Adipose tissue (tissue), 3 donors: ENCODE results near the gene STAT2. TPM values are rescaled to one million over a fixed set of nuclear protein-coding genes. Genes with fewer than 3 reads are reported as not detected.
"Not testable (repeated sequence)": the region's sequence is repeated elsewhere in the genome, so short reads cannot be mapped to it uniquely, and the experiment has no call there.

Experiments
- H3K27ac ChIP-seq: one replicate; pipeline ENCODE4 v1.5.1; 2013; ENCODE audit warnings: low read depth, low read length
- WGBS, 3 donors: extraction: QIAGEN DNeasy Blood & Tissue Kit; methylation state at CpG; one replicate each; pipeline ENCODE4 v1.1.7; 2013; 5-methylcytosine and 5-hydroxymethylcytosine counted together
- polyA plus RNA-seq, 3 donors: library from polyadenylated mRNA; stranded (reverse); fragments of 200-250 nt; gene quantifications; one replicate each; pipeline ENCODE4 v1.2.3, GENCODE V29; 2013
- donor health status: healthy with polysubstance abuse.
- donor health status: Bipolar disorder and iron deficiency.
- donor health status: healthy.

The STAT2 gene
- polyA plus RNA-seq, 3 donors: 32.5 to 58.4 (median 56.5) TPM

- H3K27ac ChIP-seq: no peak overlapping the region
- WGBS, 3 donors: 1 to 6% (median 5%) methylated on average over 6 of the region's 6 CpGs
Measured at GRCh38 chr12:56334490-56334793, 25.5 kb downstream of the STAT2 start.

GRCh38 chr12:56333679-56334489 lies 26.0 kb downstream of the STAT2 start, which contains the start of gene PAN2:
PAN2 (minus strand) TSS chr12:56334000; CDS start chr12:56333094, 906 bp downstream.
- 0 to 1% (median 0%) methylated on average over 45 of the region's 45 CpGs for whole genome bisulfite sequencing, 3 donors
- peak within 1 kb of the TSS; percentile 94 for H3K27ac ChIP-seq

- peak overlapping the region; percentile 94 for H3K27ac ChIP-seq
- WGBS, 3 donors: 17 to 23% (median 19%) methylated on average over 8 of the region's 8 CpGs
Measured at GRCh38 chr12:56333197-56333678, 26.7 kb downstream of the STAT2 start.

GRCh38 chr12:56332512-56333196 lies 27.3 kb downstream of the STAT2 start:
- H3K27ac ChIP-seq: no peak overlapping the region
- WGBS, 3 donors: 91 to 96% (median 95%) methylated on average over 11 of the region's 11 CpGs

GRCh38 chr12:56330936-56331490 lies 28.9 kb downstream of the STAT2 start:
- 89 to 95% (median 94%) methylated on average over 7 of the region's 7 CpGs for WGBS, 3 donors
- H3K27ac ChIP-seq: no peak overlapping the region

GRCh38 chr12:56326533-56326932 lies 33.4 kb downstream of the STAT2 start:
- 73 to 81% (median 75%) methylated on average over 6 of the region's 6 CpGs for WGBS, 3 donors
- H3K27ac ChIP-seq: no peak overlapping the region

GRCh38 chr12:56326126-56326525 lies 33.8 kb downstream of the STAT2 start:
- no peak overlapping the region for H3K27ac ChIP-seq
- WGBS, 3 donors: 95 to 96% (median 95%) methylated on average over 8 of the region's 8 CpGs

GRCh38 chr12:56324206-56324605 lies 35.7 kb downstream of the STAT2 start:
- WGBS, 3 donors: 91 to 94% (median 94%) methylated on average over 6 of the region's 6 CpGs
- no peak overlapping the region for H3K27ac ChIP-seq

- WGBS, 3 donors: 87 to 98% (median 87%) methylated on average over 8 of the region's 8 CpGs
- H3K27ac ChIP-seq: not testable (repeated sequence)
Measured at GRCh38 chr12:56321610-56322009, 38.3 kb downstream of the STAT2 start.

- 70 to 100% (median 77%) methylated on average over 2 of the region's 2 CpGs for WGBS, 3 donors
- no peak overlapping the region for H3K27ac ChIP-seq
Measured at GRCh38 chr12:56321027-56321426, 38.9 kb downstream of the STAT2 start.

GRCh38 chr12:56317675-56318074 lies 42.2 kb downstream of the STAT2 start:
- 94 to 99% (median 95%) methylated on average over 3 of the region's 3 CpGs for WGBS, 3 donors
- no peak overlapping the region for H3K27ac ChIP-seq

- 0 to 1% (median 0%) methylated on average over 62 of the region's 62 CpGs for WGBS, 3 donors
- H3K27ac ChIP-seq: no peak within 1 kb of the TSS
Measured at GRCh38 chr12:56315622-56316473, 44.1 kb downstream of the STAT2 start, which contains the start of gene CNPY2. CNPY2 (minus strand) TSS chr12:56315988; CDS start chr12:56315217, 771 bp downstream.

- 0 to 3% (median 1%) methylated on average over 11 of the region's 11 CpGs for WGBS, 3 donors
Measured at GRCh38 chr12:56315249-56315621, 44.7 kb downstream of the STAT2 start.

GRCh38 chr12:56311003-56311402 lies 48.9 kb downstream of the STAT2 start:
- 92 to 96% (median 95%) methylated on average over 12 of the region's 12 CpGs for WGBS, 3 donors
- H3K27ac ChIP-seq: no peak overlapping the region

More at GRCh38 chr12:56315249-56315621, 44.7 kb downstream of the STAT2 start:
- no peak overlapping the region for H3K27ac ChIP-seq

GRCh38 chr12:56308714-56309113 lies 51.2 kb downstream of the STAT2 start:
- H3K27ac ChIP-seq: no peak overlapping the region
- 89 to 94% (median 93%) methylated on average over 3 of the region's 3 CpGs for WGBS, 3 donors

- H3K27ac ChIP-seq: no peak overlapping the region
- 93 to 96% (median 95%) methylated on average over 7 of the region's 7 CpGs for WGBS, 3 donors
Measured at GRCh38 chr12:56307221-56307965, 52.5 kb downstream of the STAT2 start.

- WGBS, 3 donors: 88 to 92% (median 89%) methylated on average over 8 of the region's 8 CpGs
- no peak overlapping the region for H3K27ac ChIP-seq
Measured at GRCh38 chr12:56304872-56305590, 54.9 kb downstream of the STAT2 start.
